Measurements from ENCODE around the gene WFDC13.

DNA sequence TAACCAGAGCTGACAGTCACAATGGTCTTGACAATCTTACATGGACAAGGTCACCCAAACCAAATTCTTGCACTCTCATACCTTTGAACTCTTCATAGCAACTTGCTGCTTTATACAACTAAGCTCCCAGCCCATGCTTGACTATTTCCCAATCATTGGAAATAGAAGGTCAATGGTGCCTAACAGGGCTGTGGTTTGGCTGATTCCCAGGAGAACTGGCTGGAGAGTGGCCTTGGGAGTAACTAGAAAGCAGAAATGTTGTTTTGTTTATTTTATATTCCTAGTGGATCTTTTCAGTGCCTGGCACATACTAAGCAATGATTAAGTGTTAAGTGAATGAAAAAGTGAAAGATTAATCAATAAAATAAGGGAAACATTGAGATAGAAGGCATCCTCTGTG lies 23.3 kb downstream of the WFDC13 start:
- TF ChIP-seq GATA3 (IDR thresholded peaks at IDR 0.05; ENCODE audit: low read depth, low read length), result no peak
- TF ChIP-seq GATA2 (IDR thresholded peaks at IDR 0.05; ENCODE audit: low read depth, low read length), result no peak

Measured in SH-SY5Y (cell line).